IPS-18a (cell line): Measurements from ENCODE around the gene WBP4.
A peak's percentile ranks its signal among the peaks of the same experiment; 100 is the strongest.

ENCODE experiments used
- H3K27ac ChIP-seq: one replicate; pipeline ENCODE4 v1.5.1; 2013; ENCODE audit warnings: low read length
- H3K27me3 ChIP-seq: one replicate; pipeline ENCODE4 v1.6.1; 2013; ENCODE audit warnings: mild to moderate bottlenecking, low read length; ENCODE audit not compliant: control insufficient read depth, insufficient read depth
- H3K36me3 ChIP-seq: one replicate; pipeline ENCODE4 v1.6.1; 2013; ENCODE audit warnings: low read depth, low read length; ENCODE audit not compliant: control insufficient read depth
- H3K4me1 ChIP-seq: one replicate; pipeline ENCODE4 v1.6.1; 2013; ENCODE audit warnings: low read depth, low read length; ENCODE audit not compliant: control insufficient read depth
- H3K4me3 ChIP-seq: one replicate; pipeline ENCODE4 v1.5.1; 2013; ENCODE audit warnings: low read length
- H3K9ac ChIP-seq: one replicate; pipeline ENCODE4 v1.6.1; 2013; ENCODE audit warnings: mild to moderate bottlenecking, low read length, moderate library complexity
- H3K9me3 ChIP-seq: one replicate; pipeline ENCODE4 v1.6.1; 2013; ENCODE audit warnings: low read depth, low read length; ENCODE audit not compliant: control insufficient read depth

WBP4 gene

GRCh38 chr13:41061075-41061913, at the start of gene WBP4:
Gene WBP4 (plus strand): TSS chr13:41061509. CDS start chr13:41061674, 165 bp downstream.
- Histone ChIP-seq H3K27ac (peak within 1 kb of the TSS; percentile 76), H3K4me3 (peak within 1 kb of the TSS; percentile 91), H3K36me3 (peaks cover 13% of the 10 kb centered on the region), H3K27me3 (no peaks in the 10 kb centered on the region), H3K9ac (peak within 1 kb of the TSS; percentile 87), H3K4me1 (peaks cover 8% of the 10 kb centered on the region), H3K9me3 (no peaks in the 10 kb centered on the region)

- H3K4me3 ChIP-seq, result no peak overlapping the region
- H3K9ac ChIP-seq, result no peak overlapping the region
- H3K27ac ChIP-seq, result no peak overlapping the region
- no peaks in the 10 kb centered on the region for H3K9me3 ChIP-seq
- H3K36me3 ChIP-seq, result no peaks in the 10 kb centered on the region
- peaks cover 24% of the 10 kb centered on the region for H3K4me1 ChIP-seq
- H3K27me3 ChIP-seq, result no peaks in the 10 kb centered on the region
Measured at GRCh38 chr13:41012536-41012935, 48.8 kb upstream of the WBP4 start.

- Histone ChIP-seq H3K36me3 (no peaks in the 10 kb centered on the region), H3K9ac (no peak overlapping the region), H3K9me3 (no peaks in the 10 kb centered on the region), H3K27me3 (no peaks in the 10 kb centered on the region), H3K4me3 (no peak overlapping the region), H3K4me1 (peaks cover 17% of the 10 kb centered on the region), H3K27ac (no peak overlapping the region)
Measured at GRCh38 chr13:41013835-41014234, 47.5 kb upstream of the WBP4 start.

- H3K9me3 ChIP-seq, result no peaks in the 10 kb centered on the region
- no peaks in the 10 kb centered on the region for H3K27me3 ChIP-seq
- no peaks in the 10 kb centered on the region for H3K36me3 ChIP-seq
- H3K4me3 ChIP-seq, result no peak overlapping the region
- peaks cover 28% of the 10 kb centered on the region for H3K4me1 ChIP-seq
- H3K9ac ChIP-seq, result no peak overlapping the region
- H3K27ac ChIP-seq, result no peak overlapping the region
Measured at GRCh38 chr13:41015920-41016319, 45.4 kb upstream of the WBP4 start.

GRCh38 chr13:41017159-41017558, 44.1 kb upstream of the WBP4 start:
- Histone ChIP-seq H3K36me3 (no peaks in the 10 kb centered on the region), H3K27ac (no peak overlapping the region), H3K4me3 (no peak overlapping the region), H3K4me1 (peaks cover 28% of the 10 kb centered on the region), H3K27me3 (no peaks in the 10 kb centered on the region), H3K9me3 (no peaks in the 10 kb centered on the region), H3K9ac (no peak overlapping the region)

GRCh38 chr13:41017817-41018601, 43.3 kb upstream of the WBP4 start:
- H3K9me3 ChIP-seq, result no peaks in the 10 kb centered on the region
- no peak overlapping the region for H3K9ac ChIP-seq
- no peak overlapping the region for H3K27ac ChIP-seq
- peaks cover 28% of the 10 kb centered on the region for H3K4me1 ChIP-seq
- H3K36me3 ChIP-seq, result no peaks in the 10 kb centered on the region
- H3K4me3 ChIP-seq, result no peak overlapping the region
- no peaks in the 10 kb centered on the region for H3K27me3 ChIP-seq

GRCh38 chr13:41018602-41018948, 42.7 kb upstream of the WBP4 start:
- Histone ChIP-seq H3K4me3 (no peak overlapping the region), H3K36me3 (no peaks in the 10 kb centered on the region), H3K27me3 (no peaks in the 10 kb centered on the region), H3K9ac (no peak overlapping the region), H3K27ac (no peak overlapping the region), H3K4me1 (peaks cover 28% of the 10 kb centered on the region), H3K9me3 (no peaks in the 10 kb centered on the region)

- H3K36me3 ChIP-seq, result no peaks in the 10 kb centered on the region
- no peak within 1 kb of the TSS for H3K27ac ChIP-seq
- no peaks in the 10 kb centered on the region for H3K27me3 ChIP-seq
- no peaks in the 10 kb centered on the region for H3K9me3 ChIP-seq
- no peak within 1 kb of the TSS for H3K4me3 ChIP-seq
- H3K9ac ChIP-seq, result no peak within 1 kb of the TSS
- H3K4me1 ChIP-seq, result peaks cover 28% of the 10 kb centered on the region
Measured at GRCh38 chr13:41019011-41019487, 42.3 kb upstream of the WBP4 start, which contains the start of gene ELF1. Gene ELF1 (minus strand): TSS chr13:41019316. CDS start chr13:40982054, 37,262 bp downstream.

- peaks cover 24% of the 10 kb centered on the region for H3K4me1 ChIP-seq
- no peak overlapping the region for H3K9ac ChIP-seq
- no peaks in the 10 kb centered on the region for H3K36me3 ChIP-seq
- no peak overlapping the region for H3K4me3 ChIP-seq
- H3K27me3 ChIP-seq, result no peaks in the 10 kb centered on the region
- H3K9me3 ChIP-seq, result no peaks in the 10 kb centered on the region
- no peak overlapping the region for H3K27ac ChIP-seq
Measured at GRCh38 chr13:41019578-41020347, 41.5 kb upstream of the WBP4 start.

GRCh38 chr13:41025518-41025917, 35.8 kb upstream of the WBP4 start:
- Histone ChIP-seq H3K27ac (no peak overlapping the region), H3K9me3 (no peaks in the 10 kb centered on the region), H3K9ac (no peak overlapping the region), H3K4me1 (no peaks in the 10 kb centered on the region), H3K27me3 (no peaks in the 10 kb centered on the region), H3K4me3 (no peak overlapping the region), H3K36me3 (no peaks in the 10 kb centered on the region)

GRCh38 chr13:41026788-41027187, 34.5 kb upstream of the WBP4 start:
- no peak overlapping the region for H3K27ac ChIP-seq
- H3K9ac ChIP-seq, result no peak overlapping the region
- H3K36me3 ChIP-seq, result no peaks in the 10 kb centered on the region
- no peaks in the 10 kb centered on the region for H3K4me1 ChIP-seq
- no peak overlapping the region for H3K4me3 ChIP-seq
- no peaks in the 10 kb centered on the region for H3K9me3 ChIP-seq
- no peaks in the 10 kb centered on the region for H3K27me3 ChIP-seq
